ENCODE measurements around the gene DESI2.

DESI2 gene

GRCh38 chr1:244727871-244728474 is 75.0 kb downstream of the DESI2 start:
- no peak overlapping the region for H2AFZ ChIP-seq (ENCODE audit: low read depth, low read length)
- no peaks in the 10 kb centered on the region for H3K79me2 ChIP-seq (ENCODE audit: insufficient read depth, low read length)
- TF ChIP-seq EZH2 (IDR thresholded peaks at IDR 0.05; ENCODE audit: borderline replicate concordance, low read depth, low read length, severe bottlenecking): no peak
- TF ChIP-seq CTCF (IDR thresholded peaks at IDR 0.05; ENCODE audit: borderline replicate concordance, extremely low read depth, low read length, poor library complexity, severe bottlenecking): no peak
- H3K9me3 ChIP-seq (ENCODE audit: insufficient read depth, low read length, severe bottlenecking): no peaks in the 10 kb centered on the region
- no peak for DNase-seq
- no peak overlapping the region for H3K4me2 ChIP-seq (ENCODE audit: insufficient read depth, low read length)
- no peak overlapping the region for H3K9ac ChIP-seq (ENCODE audit: low read depth, low read length)
- H3K27me3 ChIP-seq (ENCODE audit: insufficient read depth, low read length, poor library complexity): no peaks in the 10 kb centered on the region
- H3K27ac ChIP-seq (ENCODE audit: low read length): no peak overlapping the region
- H4K20me1 ChIP-seq (ENCODE audit: insufficient read depth, low read length): no peaks in the 10 kb centered on the region
- no peak overlapping the region for H3K4me3 ChIP-seq (ENCODE audit: low read depth in 1 of 2, low read length in 2 of 2)
- no peaks in the 10 kb centered on the region for H3K36me3 ChIP-seq (ENCODE audit: insufficient read depth, low read length)
- no peaks in the 10 kb centered on the region for H3K4me1 ChIP-seq (ENCODE audit: insufficient read depth, low read length)
- no peak for ATAC-seq (ENCODE audit: insufficient read depth, low read depth)

DNA sequence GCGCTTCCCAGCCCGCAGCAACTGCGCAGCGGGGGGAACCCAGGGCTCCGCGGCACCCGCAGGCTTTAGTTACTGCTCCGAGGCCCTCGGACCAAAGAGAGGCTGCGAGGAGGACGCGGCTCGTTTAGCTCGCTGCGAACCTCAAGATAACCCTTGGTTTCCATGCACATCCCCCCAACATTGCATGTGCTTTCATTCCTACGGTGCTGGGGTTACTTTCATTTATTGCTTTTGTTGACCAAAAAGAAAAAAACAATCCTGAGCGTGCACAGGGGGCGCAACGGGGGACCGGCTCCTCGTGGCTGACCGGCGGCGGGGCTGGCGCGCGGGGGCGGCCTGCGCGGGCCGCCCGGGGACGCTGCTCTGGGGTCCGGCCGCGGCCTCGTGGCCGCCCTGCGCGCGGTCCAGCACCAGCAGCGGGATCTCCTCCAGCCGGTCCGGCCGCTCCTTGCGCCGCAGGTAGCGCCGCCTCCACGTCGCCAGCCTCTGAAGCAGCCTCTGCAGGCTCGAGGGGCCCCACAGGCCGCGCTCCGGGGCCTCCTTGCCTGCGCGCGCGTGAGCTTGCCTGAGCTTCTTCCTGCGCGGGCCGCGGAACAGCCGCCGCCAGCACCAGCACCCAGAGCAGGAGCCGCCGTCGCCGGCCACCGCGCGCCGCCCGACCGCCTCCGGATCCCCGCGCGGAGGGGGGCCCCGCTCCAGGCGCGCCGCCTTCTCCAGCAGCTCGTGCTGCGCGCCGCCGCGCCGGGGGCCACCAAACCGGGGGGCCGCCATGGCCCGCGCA is 77.4 kb downstream of the DESI2 start:
- H3K4me3 ChIP-seq (ENCODE audit: low read depth in 1 of 2, low read length in 2 of 2): no peak overlapping the region

DNA sequence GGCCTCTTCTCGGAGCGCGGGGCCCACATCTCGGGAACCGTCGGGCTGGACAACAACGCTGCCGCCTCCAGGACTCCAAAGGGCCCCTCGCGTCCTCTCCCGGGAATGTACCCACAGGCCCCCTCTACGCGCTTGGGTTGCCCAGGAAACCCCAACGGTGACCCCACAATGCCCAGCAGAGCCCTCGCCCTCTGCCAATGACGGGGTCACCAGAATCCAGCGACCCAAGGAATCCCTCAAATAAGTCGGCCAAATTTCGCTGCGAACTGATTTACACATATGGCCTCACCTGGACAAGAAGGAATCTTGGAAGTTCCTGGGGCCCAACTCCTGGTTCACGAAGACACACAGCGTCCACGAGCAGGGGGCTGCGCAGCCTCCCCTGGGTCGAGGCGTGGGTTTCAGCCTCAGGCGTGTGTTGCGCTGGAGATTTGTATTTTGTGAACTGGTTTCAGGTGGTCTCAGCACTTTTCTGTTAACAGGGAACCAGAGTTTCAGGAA is 78.1 kb downstream of the DESI2 start:
- H3K27ac ChIP-seq (ENCODE audit: low read length): no peak overlapping the region
- no peak overlapping the region for H3K9ac ChIP-seq (ENCODE audit: low read depth, low read length)

More for the DNA sequence above, 77.4 kb downstream of the DESI2 start:
- DNase-seq: no peak
- Histone ChIP-seq H3K36me3 (ENCODE audit: insufficient read depth, low read length) (no peaks in the 10 kb centered on the region), H3K9ac (ENCODE audit: low read depth, low read length) (no peak overlapping the region), H4K20me1 (ENCODE audit: insufficient read depth, low read length) (no peaks in the 10 kb centered on the region), H3K27me3 (ENCODE audit: insufficient read depth, low read length, poor library complexity) (no peaks in the 10 kb centered on the region), H3K9me3 (ENCODE audit: insufficient read depth, low read length, severe bottlenecking) (no peaks in the 10 kb centered on the region), H3K4me2 (ENCODE audit: insufficient read depth, low read length) (no peak overlapping the region), H2AFZ (ENCODE audit: low read depth, low read length) (no peak overlapping the region), H3K4me1 (ENCODE audit: insufficient read depth, low read length) (no peaks in the 10 kb centered on the region), H3K27ac (ENCODE audit: low read length) (no peak overlapping the region), H3K79me2 (ENCODE audit: insufficient read depth, low read length) (no peaks in the 10 kb centered on the region)
- 0 out of 3 replicates have a peak, but pooled peaks have one; percentile 33 for ATAC-seq (ENCODE audit: insufficient read depth, low read depth)
- TF ChIP-seq EZH2 (IDR thresholded peaks at IDR 0.05; ENCODE audit: borderline replicate concordance, low read depth, low read length, severe bottlenecking) (no peak), CTCF (IDR thresholded peaks at IDR 0.05; ENCODE audit: borderline replicate concordance, extremely low read depth, low read length, poor library complexity, severe bottlenecking) (no peak)

More for the DNA sequence above, 78.1 kb downstream of the DESI2 start:
- Histone ChIP-seq H3K79me2 (ENCODE audit: insufficient read depth, low read length) (no peaks in the 10 kb centered on the region), H2AFZ (ENCODE audit: low read depth, low read length) (no peak overlapping the region), H3K4me1 (ENCODE audit: insufficient read depth, low read length) (no peaks in the 10 kb centered on the region), H3K4me3 (ENCODE audit: low read depth in 1 of 2, low read length in 2 of 2) (no peak overlapping the region), H3K36me3 (ENCODE audit: insufficient read depth, low read length) (no peaks in the 10 kb centered on the region), H4K20me1 (ENCODE audit: insufficient read depth, low read length) (no peaks in the 10 kb centered on the region), H3K9me3 (ENCODE audit: insufficient read depth, low read length, severe bottlenecking) (no peaks in the 10 kb centered on the region), H3K4me2 (ENCODE audit: insufficient read depth, low read length) (no peak overlapping the region), H3K27me3 (ENCODE audit: insufficient read depth, low read length, poor library complexity) (no peaks in the 10 kb centered on the region)
- ATAC-seq (ENCODE audit: insufficient read depth, low read depth) (no peak), DNase-seq (no peak)
- TF ChIP-seq EZH2 (IDR thresholded peaks at IDR 0.05; ENCODE audit: borderline replicate concordance, low read depth, low read length, severe bottlenecking) (no peak), CTCF (IDR thresholded peaks at IDR 0.05; ENCODE audit: borderline replicate concordance, extremely low read depth, low read length, poor library complexity, severe bottlenecking) (no peak)

Data from DND-41 (cell line).